IMR-90 (cell line): ENCODE data around the gene TET1. TPM values are rescaled to one million over a fixed set of nuclear protein-coding genes. Genes with fewer than 3 reads are reported as not detected.
A peak's percentile ranks its signal among the peaks of the same experiment; 100 is the strongest.

Source experiments
- ATAC-seq: fragments of 200-7000 bp; cut with Tn5 transposase; 2 replicates; pipeline ENCODE4 v1.9.1; 2020; ENCODE audit warnings: low read depth, mild to moderate bottlenecking, moderate library complexity
- BruUV-seq: library from RNA; stranded (reverse); fragments of 400-500 nt; replicated peaks from 2 replicates; lab custom pipeline; 2021; lab: Mats Ljungman, UMichigan
- CTCF ChIA-PET: fragments of 300-600 bp; formaldehyde crosslinking; extraction: SDS; loops from one replicate; lab custom pipeline; 2021; ENCODE audit warnings: antibody characterized with exemption; lab: Yijun Ruan, JAX
- POLR2A ChIA-PET: fragments of 300-600 bp; sonication (Branson Sonifier 250); formaldehyde crosslinking; loops from one replicate; lab custom pipeline; 2022; ENCODE audit warnings: antibody characterized with exemption; ENCODE audit not compliant: unreplicated experiment; lab: Charles Lee
- DNase-seq: peaks from one replicate; pipeline ENCODE4 v3.0.0; 2013
- H2AFZ ChIP-seq: replicated peaks from 2 replicates; pipeline ENCODE3; 2013; ENCODE audit warnings: low read length, mild to moderate bottlenecking; ENCODE audit not compliant: poor library complexity
- H2AK5ac ChIP-seq: 2 replicates; pipeline ENCODE4 v1.6.1; 2013; ENCODE audit warnings: low read depth, low read length, inconsistent platforms
- H2AK9ac ChIP-seq: replicated peaks from 2 replicates; pipeline ENCODE3; 2013; ENCODE audit warnings: mild to moderate bottlenecking, low read depth, low read length, moderate library complexity; ENCODE audit not compliant: poor library complexity
- H2BK120ac ChIP-seq: 2 replicates; pipeline ENCODE4 v1.6.1; 2013; ENCODE audit warnings: low read depth, low read length, inconsistent platforms
- H2BK15ac ChIP-seq: 3 replicates; pipeline ENCODE4 v1.6.1; 2013; ENCODE audit warnings: low read depth, low read length, inconsistent platforms
- H2BK20ac ChIP-seq: 2 replicates; pipeline ENCODE4 v1.6.1; 2013; ENCODE audit warnings: low read depth, mild to moderate bottlenecking, inconsistent platforms, low read length, moderate library complexity
- H2BK5ac ChIP-seq: 2 replicates; pipeline ENCODE4 v1.6.1; 2013; ENCODE audit warnings: mild to moderate bottlenecking, low read depth, low read length, inconsistent platforms; ENCODE audit not compliant: poor library complexity, severe bottlenecking
- H3K14ac ChIP-seq: replicated peaks from 2 replicates; pipeline ENCODE4 v1.6.1; 2013; ENCODE audit warnings: low read depth, low read length, inconsistent platforms
- H3K18ac ChIP-seq: 2 replicates; pipeline ENCODE4 v1.6.1; 2013; ENCODE audit warnings: low read depth, low read length, control low read depth
- H3K23ac ChIP-seq: 2 replicates; pipeline ENCODE4 v1.6.1; 2013; ENCODE audit warnings: low read depth, low read length, inconsistent platforms
- H3K27ac ChIP-seq: 2 replicates; pipeline ENCODE4 v1.5.1; 2013; ENCODE audit warnings: mild to moderate bottlenecking, control low read depth, low read length; ENCODE audit not compliant: insufficient read depth
- H3K27me3 ChIP-seq: 2 replicates; pipeline ENCODE4 v1.6.1; 2013; ENCODE audit warnings: low read length; ENCODE audit not compliant: control insufficient read depth, insufficient read depth
- H3K36me3 ChIP-seq: 2 replicates; pipeline ENCODE4 v1.6.1; 2013; ENCODE audit warnings: low read length, mixed read lengths; ENCODE audit not compliant: control insufficient read depth, insufficient read depth
- H3K4ac ChIP-seq: 2 replicates; pipeline ENCODE4 v1.6.1; 2013; ENCODE audit warnings: low read depth, low read length, inconsistent platforms
- H3K4me1 ChIP-seq: 2 replicates; pipeline ENCODE4 v1.6.1; 2013; ENCODE audit warnings: low read length, mixed read lengths; ENCODE audit not compliant: control insufficient read depth, insufficient read depth
- H3K4me2 ChIP-seq: 2 replicates; pipeline ENCODE4 v1.6.1; 2013; ENCODE audit warnings: low read depth, mild to moderate bottlenecking, control low read depth, low read length, moderate library complexity
- H3K4me3 ChIP-seq: 2 replicates; pipeline ENCODE4 v1.5.1; 2013; ENCODE audit warnings: low read depth, mild to moderate bottlenecking, control low read depth, low read length, moderate library complexity; ENCODE audit not compliant: insufficient read depth
- H3K56ac ChIP-seq: 2 replicates; pipeline ENCODE4 v1.6.1; 2013; ENCODE audit warnings: low read length, inconsistent platforms; ENCODE audit not compliant: insufficient read depth; ENCODE audit errors: extremely low read depth
- H3K79me1 ChIP-seq, 2 experiments: 2 replicates each; pipeline ENCODE4 v1.6.1; 2013; ENCODE audit warnings: low read length in 2 of 2, inconsistent platforms in 1 of 2, low read depth in 1 of 2
- H3K9ac ChIP-seq: 2 replicates; pipeline ENCODE4 v1.6.1; 2013; ENCODE audit warnings: low read depth, low read length, control low read depth
- H3K9me1 ChIP-seq: 2 replicates; pipeline ENCODE4 v1.6.1; 2013; ENCODE audit warnings: low read length, inconsistent platforms; ENCODE audit not compliant: insufficient read depth
- H3K9me3 ChIP-seq: 2 replicates; pipeline ENCODE4 v1.6.1; 2013; ENCODE audit warnings: low read length; ENCODE audit not compliant: control insufficient read depth, insufficient read depth
- H4K20me1 ChIP-seq: 2 replicates; pipeline ENCODE4 v1.6.1; 2013; ENCODE audit warnings: low read length, inconsistent platforms; ENCODE audit not compliant: insufficient read depth
- H4K5ac ChIP-seq: 2 replicates; pipeline ENCODE4 v1.6.1; 2013; ENCODE audit warnings: mild to moderate bottlenecking, low read depth, low read length, control low read depth
- H4K8ac ChIP-seq, 2 experiments: 2 replicates each; pipeline ENCODE4 v1.6.1; 2013; ENCODE audit warnings: low read depth in 2 of 2, low read length in 2 of 2, control low read depth in 1 of 2, inconsistent platforms in 1 of 2
- H4K91ac ChIP-seq: 2 replicates; pipeline ENCODE4 v1.6.1; 2013; ENCODE audit warnings: low read depth, low read length, inconsistent platforms; ENCODE audit not compliant: insufficient read depth
- BHLHE40 ChIP-seq: fragments of 150-350 bp; IDR thresholded peaks from 2 replicates; pipeline ENCODE4 v1.6.1; 2016; ENCODE audit warnings: mild to moderate bottlenecking, low read depth, low read length
- CEBPB ChIP-seq: IDR thresholded peaks from 2 replicates; pipeline ENCODE4 v1.6.1; 2012; ENCODE audit warnings: low read depth, low read length, improper control_type of control experiment
- CHD1 ChIP-seq: IDR thresholded peaks from 2 replicates; pipeline ENCODE4 v1.6.1; 2012; ENCODE audit warnings: low read depth, low read length, improper control_type of control experiment
- FOS ChIP-seq: fragments of 150-350 bp; IDR thresholded peaks from 2 replicates; pipeline ENCODE4 v1.6.1; 2016; ENCODE audit warnings: low read depth, low read length
- MAFK ChIP-seq: IDR thresholded peaks from 2 replicates; pipeline ENCODE4 v1.6.1; 2012; ENCODE audit warnings: low read depth, low read length, improper control_type of control experiment
- MAZ ChIP-seq: IDR thresholded peaks from 2 replicates; pipeline ENCODE4 v1.6.1; 2012; ENCODE audit warnings: low read depth, mild to moderate bottlenecking, low read length, improper control_type of control experiment, moderate library complexity, borderline replicate concordance
- MXI1 ChIP-seq: IDR thresholded peaks from 2 replicates; pipeline ENCODE4 v1.6.1; 2012; ENCODE audit warnings: low read depth, mild to moderate bottlenecking, low read length, moderate library complexity, borderline replicate concordance
- NFE2L2 ChIP-seq: fragments of 150-350 bp; IDR thresholded peaks from 2 replicates; pipeline ENCODE4 v1.6.1; 2016; ENCODE audit warnings: low read depth, mild to moderate bottlenecking, low read length
- POLR2A ChIP-seq: IDR thresholded peaks from 2 replicates; pipeline ENCODE4 v1.6.1; 2012; ENCODE audit warnings: mild to moderate bottlenecking, low read depth, low read length
- RAD21 ChIP-seq: IDR thresholded peaks from 2 replicates; pipeline ENCODE4 v1.6.1; 2012; ENCODE audit warnings: low read length, improper control_type of control experiment
- RCOR1 ChIP-seq: IDR thresholded peaks from 2 replicates; pipeline ENCODE4 v1.6.1; 2012; ENCODE audit warnings: mild to moderate bottlenecking, low read length, improper control_type of control experiment; ENCODE audit not compliant: insufficient replicate concordance
- RFX5 ChIP-seq: IDR thresholded peaks from 2 replicates; pipeline ENCODE4 v1.8.0; 2012; ENCODE audit warnings: low read depth, mild to moderate bottlenecking, low read length, moderate library complexity
- SMC3 ChIP-seq: fragments of 150-350 bp; IDR thresholded peaks from 2 replicates; pipeline ENCODE4 v1.6.1; 2016; ENCODE audit warnings: low read depth, mild to moderate bottlenecking, antibody characterized with exemption, low read length, moderate library complexity
- WGBS, 2 experiments: methylation state at CpG; one replicate each; pipeline versions ENCODE4 v1.1.5 to v1.1.7; 2013; ENCODE audit warnings: missing lambda C conversion rate in 2 of 2; ENCODE audit not compliant: insufficient read length in 1 of 2; ENCODE audit errors: extremely low coverage in 2 of 2; 5-methylcytosine and 5-hydroxymethylcytosine counted together
- dilution Hi-C: fragments of 300-500 bp; cut with HindIII; formaldehyde crosslinking; loops from one replicate; pipeline ENCODE4 v1.14.3; 2018; ENCODE audit warnings: low sequenced_read_pairs; ENCODE audit not compliant: unreplicated experiment
- in situ Hi-C: fragments of 300-500 bp; cut with MboI; formaldehyde crosslinking; loops from 3 replicates; pipeline ENCODE4 v1.14.3; 2019; ENCODE audit warnings: low sequenced_read_pairs, inconsistent platforms, mixed read lengths
- intact Hi-C: fragments of 100-400 bp; cut with micrococcal nuclease; formaldehyde crosslinking; loops from 2 replicates; pipeline ENCODE4 v1.10.0; 2022
- polyA plus RNA-seq, 3 experiments: library from polyadenylated mRNA; depleted of rRNA; stranded (reverse); fragments of >200 nt; gene quantifications; 2 replicates each; pipeline ENCODE4 v1.2.3, GENCODE V29; 2012; ENCODE audit warnings: low replicate concordance in 1 of 3
- total RNA-seq: library from RNA; depleted of rRNA; stranded (reverse); fragments of >200 nt; gene quantifications from 2 replicates; pipeline ENCODE4 v1.2.3, GENCODE V29; 2012
- TF ChIP-seq, protein P1 (sequence below): fragments of 150-350 bp; IDR thresholded peaks from 2 replicates; pipeline ENCODE4 v1.6.1; 2016; ENCODE audit warnings: low read depth, mild to moderate bottlenecking, low read length, moderate library complexity, borderline replicate concordance
- TF ChIP-seq, protein P2 (sequence below): conservative IDR thresholded peaks from 2 replicates; pipeline ENCODE4 v1.5.1; 2012; ENCODE audit warnings: mild to moderate bottlenecking, low read depth, low read length, improper control_type of control experiment
- TF ChIP-seq, protein P3 (sequence below): fragments of 150-350 bp; IDR thresholded peaks from 2 replicates; pipeline ENCODE4 v1.6.1; 2017; ENCODE audit warnings: mild to moderate bottlenecking, antibody characterized with exemption, low read length, low read depth

TET1 gene
- total and polyA plus RNA-seq, 2 of the 4 experiments (the other 2 are of a cell fraction), result 1.0 to 4.3 TPM

GRCh38 chr10:68668972-68669371 lies 108.8 kb downstream of the TET1 start:
- peak overlapping the region; percentile 21; the same call in 1 of the 3 replicates for H2BK15ac ChIP-seq
- 0 out of 2 replicates have a peak, but pooled peaks cover 3% of the 10 kb centered on the region for H3K9me1 ChIP-seq
- no peak overlapping the region for H3K27ac ChIP-seq
- H3K56ac ChIP-seq, result no peak overlapping the region
- H3K27me3 ChIP-seq, result no peaks in the 10 kb centered on the region
- H2BK5ac ChIP-seq, result no peak overlapping the region
- no peak overlapping the region for H3K4me2 ChIP-seq
- ChIA-PET CTCF (interaction anchor here (0.6 kb wide), 1 partner anchor 271 kb away, joined by 3 read pairs; no protein-coding TSS in a partner anchor), POLR2A (no interaction called here)
- no peak overlapping the region for H3K23ac ChIP-seq
- no peak overlapping the region for H3K4me3 ChIP-seq
- peak overlapping the region in 1 of 2 experiments; percentile 24; a peak in 1 of 4 replicates for H4K8ac ChIP-seq
- H3K79me1 ChIP-seq, result peaks cover 11 to 24% of the 10 kb centered on the region in 2 experiments; a peak in 3 of 4 replicates
- H2BK20ac ChIP-seq, result no peak overlapping the region
- no peak overlapping the region for H3K14ac ChIP-seq
- H3K9ac ChIP-seq, result no peak overlapping the region
- WGBS, 2 experiments, result no CpG with 5 or more reads among the region's 4 CpGs
- intact Hi-C loops (loop anchor here (5.0 kb wide), 1 partner anchor 53 kb away; the partner anchor contains the start of gene CCAR1), in situ Hi-C loops (no loop called here), dilution Hi-C loops (no loop called here)
- DNase-seq, result no peak
- H3K4me1 ChIP-seq, result peaks cover 5% of the 10 kb centered on the region
- H2AK9ac ChIP-seq, result no peak overlapping the region
- H4K20me1 ChIP-seq, result no peaks in the 10 kb centered on the region
- H2AK5ac ChIP-seq, result no peak overlapping the region
- no peak overlapping the region for H3K18ac ChIP-seq
- H3K9me3 ChIP-seq, result no peaks in the 10 kb centered on the region
- BruUV-seq, result no TSS peak
- ATAC-seq, result no peak
- H2BK120ac ChIP-seq, result peak overlapping the region; percentile 30; the same call in 1 of the 2 replicates
- peak overlapping the region; percentile 41; the same call in 1 of the 2 replicates for H4K91ac ChIP-seq
- peaks cover 15% of the 10 kb centered on the region for H3K36me3 ChIP-seq
- H3K4ac ChIP-seq, result no peak overlapping the region; the same call in 1 of the 2 replicates
- no peak overlapping the region for H4K5ac ChIP-seq
- no peak for TF ChIP-seq MXI1
- TF ChIP-seq, protein P1, sequence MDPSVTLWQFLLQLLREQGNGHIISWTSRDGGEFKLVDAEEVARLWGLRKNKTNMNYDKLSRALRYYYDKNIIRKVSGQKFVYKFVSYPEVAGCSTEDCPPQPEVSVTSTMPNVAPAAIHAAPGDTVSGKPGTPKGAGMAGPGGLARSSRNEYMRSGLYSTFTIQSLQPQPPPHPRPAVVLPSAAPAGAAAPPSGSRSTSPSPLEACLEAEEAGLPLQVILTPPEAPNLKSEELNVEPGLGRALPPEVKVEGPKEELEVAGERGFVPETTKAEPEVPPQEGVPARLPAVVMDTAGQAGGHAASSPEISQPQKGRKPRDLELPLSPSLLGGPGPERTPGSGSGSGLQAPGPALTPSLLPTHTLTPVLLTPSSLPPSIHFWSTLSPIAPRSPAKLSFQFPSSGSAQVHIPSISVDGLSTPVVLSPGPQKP, result no peak
- no peak for TF ChIP-seq RFX5
- no peak for TF ChIP-seq RAD21
- TF ChIP-seq, protein P2, sequence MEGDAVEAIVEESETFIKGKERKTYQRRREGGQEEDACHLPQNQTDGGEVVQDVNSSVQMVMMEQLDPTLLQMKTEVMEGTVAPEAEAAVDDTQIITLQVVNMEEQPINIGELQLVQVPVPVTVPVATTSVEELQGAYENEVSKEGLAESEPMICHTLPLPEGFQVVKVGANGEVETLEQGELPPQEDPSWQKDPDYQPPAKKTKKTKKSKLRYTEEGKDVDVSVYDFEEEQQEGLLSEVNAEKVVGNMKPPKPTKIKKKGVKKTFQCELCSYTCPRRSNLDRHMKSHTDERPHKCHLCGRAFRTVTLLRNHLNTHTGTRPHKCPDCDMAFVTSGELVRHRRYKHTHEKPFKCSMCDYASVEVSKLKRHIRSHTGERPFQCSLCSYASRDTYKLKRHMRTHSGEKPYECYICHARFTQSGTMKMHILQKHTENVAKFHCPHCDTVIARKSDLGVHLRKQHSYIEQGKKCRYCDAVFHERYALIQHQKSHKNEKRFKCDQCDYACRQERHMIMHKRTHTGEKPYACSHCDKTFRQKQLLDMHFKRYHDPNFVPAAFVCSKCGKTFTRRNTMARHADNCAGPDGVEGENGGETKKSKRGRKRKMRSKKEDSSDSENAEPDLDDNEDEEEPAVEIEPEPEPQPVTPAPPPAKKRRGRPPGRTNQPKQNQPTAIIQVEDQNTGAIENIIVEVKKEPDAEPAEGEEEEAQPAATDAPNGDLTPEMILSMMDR, result no peak
- TF ChIP-seq MAZ, result no peak
- TF ChIP-seq FOS, result no peak
- TF ChIP-seq POLR2A, result no peak
- TF ChIP-seq CHD1, result no peak
- TF ChIP-seq BHLHE40, result no peak
- no peak for TF ChIP-seq NFE2L2
- TF ChIP-seq SMC3, result no peak
- no peak for TF ChIP-seq MAFK
- TF ChIP-seq RCOR1, result no peak
- TF ChIP-seq CEBPB, result no peak
- TF ChIP-seq, protein P3, sequence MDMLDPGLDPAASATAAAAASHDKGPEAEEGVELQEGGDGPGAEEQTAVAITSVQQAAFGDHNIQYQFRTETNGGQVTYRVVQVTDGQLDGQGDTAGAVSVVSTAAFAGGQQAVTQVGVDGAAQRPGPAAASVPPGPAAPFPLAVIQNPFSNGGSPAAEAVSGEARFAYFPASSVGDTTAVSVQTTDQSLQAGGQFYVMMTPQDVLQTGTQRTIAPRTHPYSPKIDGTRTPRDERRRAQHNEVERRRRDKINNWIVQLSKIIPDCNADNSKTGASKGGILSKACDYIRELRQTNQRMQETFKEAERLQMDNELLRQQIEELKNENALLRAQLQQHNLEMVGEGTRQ, result no peak
- H2AFZ ChIP-seq, result no peak overlapping the region
